Fibroblast of lung (primary cell): ENCODE data around the gene EXOC3. TPM values are rescaled to one million over a fixed set of nuclear protein-coding genes. Genes with fewer than 3 reads are reported as not detected.

Source experiments
- DNase-seq, 2 donors: peaks; one replicate each; pipeline versions ENCODE4 v3.0.0 to v3.0.0-alpha.2; 2010; ENCODE audit warnings: low read depth in 2 of 2
- H2AFZ ChIP-seq: 2 replicates; pipeline ENCODE4 v1.5.1; 2012; ENCODE audit warnings: low read length, control low read depth, inconsistent platforms
- H3K27ac ChIP-seq: 2 replicates; pipeline ENCODE4 v1.5.1; 2011; ENCODE audit warnings: low read length, control low read depth; ENCODE audit not compliant: insufficient read depth
- H3K27me3 ChIP-seq: 2 replicates; pipeline ENCODE4 v1.5.1; 2011; ENCODE audit warnings: mild to moderate bottlenecking, low read length; ENCODE audit not compliant: control insufficient read depth, insufficient read depth
- H3K36me3 ChIP-seq: 2 replicates; pipeline ENCODE4 v1.5.1; 2011; ENCODE audit warnings: low read length; ENCODE audit not compliant: control insufficient read depth, insufficient read depth
- H3K4me1 ChIP-seq: 2 replicates; pipeline ENCODE4 v1.5.1; 2011; ENCODE audit warnings: low read length; ENCODE audit not compliant: control insufficient read depth, insufficient read depth; ENCODE audit errors: extremely low read depth
- H3K4me2 ChIP-seq: 2 replicates; pipeline ENCODE4 v1.5.1; 2011; ENCODE audit warnings: low read length, control low read depth; ENCODE audit not compliant: insufficient read depth; ENCODE audit errors: extremely low read depth
- H3K4me3 ChIP-seq, 4 experiments: fragments of 200-600 bp in 1 of 4; sonication (generic) in 1 of 4; replicated peaks in 1 of 4; 2 replicates each; pipeline ENCODE4 v1.5.1; 2011 to 2016; ENCODE audit warnings: low read length in 4 of 4, low read depth in 3 of 4, mild to moderate bottlenecking in 3 of 4, control low read depth in 2 of 4, inconsistent platforms in 1 of 4, mixed read lengths in 1 of 4; ENCODE audit not compliant: insufficient read depth in 1 of 4; ENCODE audit errors: control extremely low read depth in 1 of 4
- H3K79me2 ChIP-seq: 2 replicates; pipeline ENCODE4 v1.5.1; 2012; ENCODE audit warnings: mild to moderate bottlenecking, low read length, inconsistent platforms; ENCODE audit not compliant: control insufficient read depth, insufficient read depth
- H3K9ac ChIP-seq: 2 replicates; pipeline ENCODE4 v1.5.1; 2011; ENCODE audit warnings: mild to moderate bottlenecking, low read length, control low read depth; ENCODE audit not compliant: insufficient read depth
- H3K9me3 ChIP-seq: 2 replicates; pipeline ENCODE4 v1.5.1; 2012; ENCODE audit warnings: low read depth, low read length; ENCODE audit not compliant: control insufficient read depth, insufficient read depth
- H4K20me1 ChIP-seq: 2 replicates; pipeline ENCODE4 v1.5.1; 2011; ENCODE audit warnings: low read length; ENCODE audit not compliant: control insufficient read depth, insufficient read depth; ENCODE audit errors: extremely low read depth
- EZH2 ChIP-seq: IDR thresholded peaks from 2 replicates; pipeline ENCODE4 v1.5.1; 2012; ENCODE audit warnings: low read length, control low read depth, mild to moderate bottlenecking; ENCODE audit errors: missing control alignments
- polyA plus RNA-seq, 2 donors: library from polyadenylated mRNA; depleted of rRNA in 1 of 2; stranded (reverse) in 1 of 2; unstranded in 1 of 2; fragments of >200 nt; gene quantifications; 2 replicates each; pipeline ENCODE4 v1.2.1, GENCODE V29; 2011 to 2012; ENCODE audit warnings: missing spikeins in 1 of 2
- total RNA-seq: library from RNA; depleted of rRNA; stranded (reverse); fragments of >200 nt; gene quantifications from 2 replicates; pipeline ENCODE4 v1.2.1, GENCODE V29; 2014
- TF ChIP-seq, protein P1 (sequence below), 2 donors: IDR thresholded peaks in 1 of 2; conservative IDR thresholded peaks in 1 of 2; 1 replicate in 1 of 2; 2 replicates in 1 of 2; pipeline ENCODE4 v1.5.1; 2011 to 2012; ENCODE audit warnings: low read length in 2 of 2, control low read depth in 1 of 2, inconsistent platforms in 1 of 2, low read depth in 1 of 2, mild to moderate bottlenecking in 1 of 2

EXOC3 gene
- total and polyA plus RNA-seq, 2 donors (not counting 1 experiment from before 2014, with no cell fraction given), result 19.9 to 34.5 TPM

DNA sequence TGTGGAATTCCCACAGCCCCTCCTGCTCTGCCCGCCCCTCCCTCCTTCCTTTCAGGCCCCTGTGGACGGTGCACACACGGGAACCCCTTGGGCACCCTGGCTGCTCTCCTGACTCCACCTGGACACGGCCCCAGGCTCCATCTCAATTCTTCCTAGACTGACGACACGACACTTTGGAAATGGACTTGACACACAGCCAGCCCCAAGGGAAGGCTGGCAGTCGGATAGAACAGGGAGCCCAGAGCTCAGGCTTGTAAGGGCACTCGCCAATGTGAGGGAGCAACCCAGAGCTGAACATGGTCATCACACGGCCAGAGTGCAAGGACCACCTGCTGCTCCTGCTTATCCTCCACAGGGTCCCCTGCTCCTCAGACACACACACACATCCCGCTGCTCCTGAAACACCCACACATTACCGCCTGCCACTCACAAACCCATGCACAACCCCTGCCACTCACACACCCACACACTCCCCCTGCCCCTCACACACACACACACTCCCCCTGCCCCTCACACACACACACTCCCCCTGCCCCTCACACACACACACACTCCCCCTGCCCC is 72.4 kb downstream of the EXOC3 start:
- Histone ChIP-seq H3K4me2 (no peak overlapping the region), H3K79me2 (no peaks in the 10 kb centered on the region), H2AFZ (no peak overlapping the region), H3K9me3 (no peaks in the 10 kb centered on the region), H3K4me1 (no peaks in the 10 kb centered on the region), H3K27ac (no peak overlapping the region), H3K27me3 (peaks cover 8% of the 10 kb centered on the region), H3K4me3 (no peak overlapping the region), H3K36me3 (no peaks in the 10 kb centered on the region), H4K20me1 (no peaks in the 10 kb centered on the region), H3K9ac (no peak overlapping the region)
- DNase-seq, result no peak
- TF ChIP-seq EZH2, result no peak
- TF ChIP-seq, protein P1, sequence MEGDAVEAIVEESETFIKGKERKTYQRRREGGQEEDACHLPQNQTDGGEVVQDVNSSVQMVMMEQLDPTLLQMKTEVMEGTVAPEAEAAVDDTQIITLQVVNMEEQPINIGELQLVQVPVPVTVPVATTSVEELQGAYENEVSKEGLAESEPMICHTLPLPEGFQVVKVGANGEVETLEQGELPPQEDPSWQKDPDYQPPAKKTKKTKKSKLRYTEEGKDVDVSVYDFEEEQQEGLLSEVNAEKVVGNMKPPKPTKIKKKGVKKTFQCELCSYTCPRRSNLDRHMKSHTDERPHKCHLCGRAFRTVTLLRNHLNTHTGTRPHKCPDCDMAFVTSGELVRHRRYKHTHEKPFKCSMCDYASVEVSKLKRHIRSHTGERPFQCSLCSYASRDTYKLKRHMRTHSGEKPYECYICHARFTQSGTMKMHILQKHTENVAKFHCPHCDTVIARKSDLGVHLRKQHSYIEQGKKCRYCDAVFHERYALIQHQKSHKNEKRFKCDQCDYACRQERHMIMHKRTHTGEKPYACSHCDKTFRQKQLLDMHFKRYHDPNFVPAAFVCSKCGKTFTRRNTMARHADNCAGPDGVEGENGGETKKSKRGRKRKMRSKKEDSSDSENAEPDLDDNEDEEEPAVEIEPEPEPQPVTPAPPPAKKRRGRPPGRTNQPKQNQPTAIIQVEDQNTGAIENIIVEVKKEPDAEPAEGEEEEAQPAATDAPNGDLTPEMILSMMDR (conservative IDR thresholded peaks at IDR 0.05 in 1 of 2, IDR thresholded peaks at IDR 0.05 in 1 of 2; ENCODE audit: low read depth in 1 of 2, low read length in 2 of 2), result no peak

DNA sequence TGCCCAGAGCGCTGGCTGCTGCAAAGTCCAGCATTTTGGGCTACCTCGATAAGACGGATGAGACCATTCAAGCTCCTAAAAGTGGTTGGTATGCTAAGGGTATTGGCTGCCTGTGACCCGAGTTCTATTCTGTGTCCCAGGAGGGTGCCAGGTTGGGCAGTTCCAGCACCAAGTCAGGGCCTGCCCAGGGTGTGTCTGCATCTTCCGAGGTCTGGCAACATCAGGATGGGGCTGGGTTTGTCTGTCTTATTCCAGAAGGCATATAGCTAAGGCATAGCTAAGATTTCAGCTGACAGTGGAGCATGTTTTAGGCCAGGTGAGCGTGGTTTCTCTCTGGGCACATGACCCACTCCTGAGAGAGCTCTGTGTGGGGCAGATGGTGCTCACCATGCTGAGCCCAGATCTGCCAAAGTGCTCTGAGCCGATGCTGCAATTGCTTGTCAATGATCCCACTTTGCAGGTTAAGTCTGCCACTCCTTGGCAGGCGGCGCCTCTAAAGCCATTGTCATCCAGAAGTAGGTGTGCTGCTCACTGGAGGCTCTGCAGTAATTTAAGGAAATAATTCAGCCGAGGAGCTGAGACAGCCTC is 73.5 kb downstream of the EXOC3 start:
- Histone ChIP-seq H3K9ac (no peak overlapping the region), H3K9me3 (no peaks in the 10 kb centered on the region), H3K4me3 (no peak overlapping the region), H3K4me1 (no peaks in the 10 kb centered on the region), H3K79me2 (no peaks in the 10 kb centered on the region), H4K20me1 (no peaks in the 10 kb centered on the region), H3K4me2 (no peak overlapping the region), H2AFZ (no peak overlapping the region), H3K27ac (no peak overlapping the region), H3K27me3 (peaks cover 8% of the 10 kb centered on the region), H3K36me3 (no peaks in the 10 kb centered on the region)
- TF ChIP-seq EZH2, result no peak
- TF ChIP-seq, protein P1 (conservative IDR thresholded peaks at IDR 0.05 in 1 of 2, IDR thresholded peaks at IDR 0.05 in 1 of 2; ENCODE audit: low read depth in 1 of 2, low read length in 2 of 2), result no peak
- DNase-seq, result no peak

Other genes with a start within 250 kb of the EXOC3 start
- 5.6 and 7.4 TPM in 2 replicates for gene CCDC127, start 225.0 kb upstream of the EXOC3 start, total RNA-seq
- 3.7 and 4.8 TPM in 2 replicates for gene CCDC127, start 225.0 kb upstream of the EXOC3 start, polyA plus RNA-seq
- 103 and 150 TPM in 2 replicates for gene SDHA, start 224.9 kb upstream of the EXOC3 start, total RNA-seq
- 89.6 and 116 TPM in 2 replicates for gene SDHA, start 224.9 kb upstream of the EXOC3 start, polyA plus RNA-seq
- 110 and 134 TPM in 2 replicates for gene PDCD6, start 171.5 kb upstream of the EXOC3 start, total RNA-seq
- 165 and 190 TPM in 2 replicates for gene PDCD6, start 171.5 kb upstream of the EXOC3 start, polyA plus RNA-seq
- 6.2 and 26.4 TPM in 2 replicates for gene AHRR, start 121.5 kb upstream of the EXOC3 start, total RNA-seq
- 11.3 and 16.0 TPM in 2 replicates for gene AHRR, start 121.5 kb upstream of the EXOC3 start, polyA plus RNA-seq
- gene SLC9A3, start 81.3 kb downstream of the EXOC3 start, total RNA-seq, result 0.50 and 0.51 TPM in 2 replicates
- gene SLC9A3, start 81.3 kb downstream of the EXOC3 start, polyA plus RNA-seq, result 0.78 and 0.84 TPM in 2 replicates
- 1.5 and 2.5 TPM in 2 replicates for gene CEP72, start 169.2 kb downstream of the EXOC3 start, total RNA-seq
- gene CEP72, start 169.2 kb downstream of the EXOC3 start, polyA plus RNA-seq, result 0.92 and 2.4 TPM in 2 replicates